Mucosa of stomach (tissue), 1 donor: ENCODE results near the gene ILF3.
"Not testable (repeated sequence)": the region's sequence is repeated elsewhere in the genome, so short reads cannot be mapped to it uniquely, and the experiment has no call there.

Experiments
- H3K27me3 ChIP-seq: one replicate; pipeline ENCODE4 v1.7.0; 2013; ENCODE audit warnings: mild to moderate bottlenecking, low read length; ENCODE audit not compliant: control insufficient read depth, insufficient read depth
- H3K36me3 ChIP-seq: one replicate; pipeline ENCODE4 v1.7.0; 2013; ENCODE audit warnings: low read length; ENCODE audit not compliant: control insufficient read depth, insufficient read depth
- H3K4me1 ChIP-seq: one replicate; pipeline ENCODE4 v1.7.0; 2013; ENCODE audit warnings: mild to moderate bottlenecking, low read length; ENCODE audit not compliant: control insufficient read depth, insufficient read depth
- H3K4me3 ChIP-seq: one replicate; pipeline ENCODE4 v1.7.0; 2013; ENCODE audit warnings: low read length
- H3K9ac ChIP-seq: one replicate; pipeline ENCODE4 v1.7.0; 2013; ENCODE audit warnings: mild to moderate bottlenecking, low read length, moderate library complexity
- H3K9me3 ChIP-seq: one replicate; pipeline ENCODE4 v1.7.0; 2013; ENCODE audit warnings: mild to moderate bottlenecking, low read length, moderate library complexity; ENCODE audit not compliant: control insufficient read depth
- donor health status: Pancreatic carcinoma.

Gene ILF3

GRCh38 chr19:10667867-10668266, 13.7 kb downstream of the ILF3 start:
- Histone ChIP-seq H3K27me3 (no peaks in the 10 kb centered on the region), H3K9me3 (no peaks in the 10 kb centered on the region), H3K36me3 (peaks cover 5% of the 10 kb centered on the region), H3K9ac (no peak overlapping the region), H3K4me1 (peaks cover under 1% of the 10 kb centered on the region), H3K4me3 (no peak overlapping the region)

GRCh38 chr19:10669246-10669645, 15.1 kb downstream of the ILF3 start:
- peaks cover 5% of the 10 kb centered on the region for H3K36me3 ChIP-seq
- no peaks in the 10 kb centered on the region for H3K4me1 ChIP-seq
- no peaks in the 10 kb centered on the region for H3K9me3 ChIP-seq
- H3K9ac ChIP-seq = no peak overlapping the region
- no peaks in the 10 kb centered on the region for H3K27me3 ChIP-seq
- no peak overlapping the region for H3K4me3 ChIP-seq

DNA sequence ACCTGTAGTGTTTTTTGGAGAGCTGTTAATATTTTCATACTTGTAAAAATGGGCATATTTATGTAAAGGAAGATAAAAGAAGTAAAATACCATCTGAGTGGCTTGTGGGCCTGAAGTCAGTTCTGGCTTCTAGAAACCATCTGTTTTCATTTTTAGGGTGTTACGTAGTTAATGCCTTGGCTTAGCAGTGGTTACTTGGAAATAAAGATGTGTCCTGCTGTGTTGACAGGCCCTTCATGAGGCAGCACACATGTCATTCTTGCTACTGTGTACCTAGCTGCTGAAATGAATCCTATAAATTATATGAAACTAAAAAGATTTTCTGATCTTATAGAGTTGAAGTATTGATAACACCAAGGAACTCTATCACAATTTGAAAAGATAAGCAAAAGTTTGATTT, 16.0 kb downstream of the ILF3 start:
- no peak overlapping the region for H3K9ac ChIP-seq
- H3K4me1 ChIP-seq = no peaks in the 10 kb centered on the region
- H3K36me3 ChIP-seq = peaks cover 5% of the 10 kb centered on the region

DNA sequence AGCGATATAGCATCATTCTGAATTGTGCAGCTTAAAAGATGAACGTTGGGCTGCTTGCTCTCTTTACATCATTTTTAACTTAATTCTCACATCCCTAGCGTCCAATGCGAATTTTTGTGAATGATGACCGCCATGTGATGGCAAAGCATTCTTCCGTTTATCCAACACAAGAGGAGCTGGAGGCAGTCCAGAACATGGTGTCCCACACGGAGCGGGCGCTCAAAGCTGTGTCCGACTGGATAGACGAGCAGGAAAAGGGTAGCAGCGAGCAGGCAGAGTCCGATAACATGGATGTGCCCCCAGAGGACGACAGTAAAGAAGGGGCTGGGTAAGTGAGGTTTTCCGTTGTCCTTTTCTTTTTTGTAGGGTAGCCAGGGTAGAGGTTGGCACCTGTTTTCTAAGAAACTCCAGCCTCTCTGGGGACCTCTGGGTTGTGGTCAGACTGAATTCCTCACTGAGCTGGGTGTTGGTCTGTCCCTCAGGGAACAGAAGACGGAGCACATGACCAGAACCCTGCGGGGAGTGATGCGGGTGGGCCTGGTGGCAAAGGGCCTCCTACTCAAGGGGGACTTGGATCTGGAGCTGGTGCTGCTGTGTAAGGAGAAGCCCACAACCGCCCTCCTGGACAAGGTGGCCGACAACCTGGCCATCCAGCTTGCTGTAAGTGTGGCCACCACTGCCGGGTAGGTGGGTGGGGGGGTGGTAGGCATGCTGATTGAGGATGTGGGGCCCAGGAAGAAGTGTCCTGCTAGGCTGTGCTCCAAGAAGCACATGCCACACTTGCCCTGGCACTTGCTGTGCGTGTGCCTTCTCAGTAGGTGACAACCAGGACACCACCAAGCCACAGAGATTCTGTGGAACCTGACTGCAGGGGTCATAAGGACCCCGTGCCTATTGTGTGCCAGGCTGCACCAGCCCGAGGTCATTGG, 17.0 kb downstream of the ILF3 start:
- H3K4me3 ChIP-seq = no peak overlapping the region
- no peaks in the 10 kb centered on the region for H3K27me3 ChIP-seq
- peaks cover 5% of the 10 kb centered on the region for H3K36me3 ChIP-seq
- H3K9me3 ChIP-seq = no peaks in the 10 kb centered on the region
- no peaks in the 10 kb centered on the region for H3K4me1 ChIP-seq
- H3K9ac ChIP-seq = no peak overlapping the region

More for the DNA sequence above, 16.0 kb downstream of the ILF3 start:
- Histone ChIP-seq H3K9me3 (no peaks in the 10 kb centered on the region), H3K4me3 (no peak overlapping the region), H3K27me3 (no peaks in the 10 kb centered on the region)

- not testable (repeated sequence) for H3K9me3 ChIP-seq, H3K9ac ChIP-seq, H3K4me3 ChIP-seq, H3K4me1 ChIP-seq, H3K27me3 ChIP-seq, H3K36me3 ChIP-seq
These were observed 17.8 kb downstream of the ILF3 start for GRCh38 chr19:10671922-10672321.

DNA sequence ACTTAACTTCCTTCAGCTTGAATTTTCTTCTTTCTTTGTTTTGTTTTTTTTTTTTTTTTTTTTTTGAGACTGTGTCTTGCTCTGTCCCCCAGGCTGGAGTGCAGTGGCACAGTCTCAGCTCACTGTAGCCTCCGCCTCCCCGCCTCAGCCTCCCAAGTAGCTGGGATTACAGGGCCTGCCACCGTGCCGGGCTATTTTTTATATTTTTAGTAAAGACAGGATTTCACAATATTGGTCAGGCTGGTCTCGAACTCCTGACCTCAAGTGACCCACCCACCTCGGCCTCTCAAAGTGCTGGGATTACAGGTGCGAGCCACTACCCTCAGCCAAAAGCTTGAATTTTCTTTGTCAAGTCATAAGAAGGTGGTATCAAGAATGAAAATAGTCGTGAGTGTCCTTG, 21.1 kb downstream of the ILF3 start:
- H3K4me3 ChIP-seq, H3K9ac ChIP-seq, H3K9me3 ChIP-seq, H3K27me3 ChIP-seq, H3K4me1 ChIP-seq: not testable (repeated sequence)
- H3K36me3 ChIP-seq = peaks cover 23% of the 10 kb centered on the region

GRCh38 chr19:10677751-10678150, 23.6 kb downstream of the ILF3 start:
- Histone ChIP-seq H3K36me3 (peaks cover 35% of the 10 kb centered on the region), H3K27me3 (no peaks in the 10 kb centered on the region), H3K9me3 (no peaks in the 10 kb centered on the region), H3K4me3 (no peak overlapping the region), H3K9ac (no peak overlapping the region), H3K4me1 (no peaks in the 10 kb centered on the region)

- Histone ChIP-seq H3K4me1 (no peaks in the 10 kb centered on the region), H3K9me3 (no peaks in the 10 kb centered on the region), H3K27me3 (no peaks in the 10 kb centered on the region), H3K9ac (no peak overlapping the region), H3K4me3 (no peak overlapping the region), H3K36me3 (peaks cover 40% of the 10 kb centered on the region)
These were observed 24.7 kb downstream of the ILF3 start for GRCh38 chr19:10678813-10679212.

DNA sequence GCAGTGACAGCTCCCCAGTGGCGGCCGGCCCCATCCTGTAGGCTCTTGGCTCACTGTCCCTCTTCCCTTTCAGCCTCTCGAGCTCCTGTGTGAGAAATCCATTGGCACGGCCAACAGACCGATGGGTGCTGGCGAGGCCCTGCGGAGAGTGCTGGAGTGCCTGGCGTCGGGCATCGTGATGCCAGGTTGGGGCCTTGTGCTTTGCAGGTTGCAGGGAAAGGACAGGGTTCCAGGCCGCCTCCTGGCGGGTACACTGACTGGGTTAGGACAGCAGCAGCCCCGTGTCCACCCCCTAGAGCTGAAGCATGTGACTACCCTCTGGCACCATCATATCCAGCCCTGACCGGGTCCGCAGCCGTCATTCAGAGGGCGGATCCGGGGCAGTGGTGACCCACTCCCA, 25.6 kb downstream of the ILF3 start:
- H3K36me3 ChIP-seq = peaks cover 40% of the 10 kb centered on the region
- no peaks in the 10 kb centered on the region for H3K9me3 ChIP-seq
- H3K4me3 ChIP-seq = no peak overlapping the region
- no peaks in the 10 kb centered on the region for H3K4me1 ChIP-seq
- H3K9ac ChIP-seq = no peak overlapping the region
- no peaks in the 10 kb centered on the region for H3K27me3 ChIP-seq

- Histone ChIP-seq H3K27me3 (no peaks in the 10 kb centered on the region), H3K36me3 (peaks cover 40% of the 10 kb centered on the region), H3K4me1 (no peaks in the 10 kb centered on the region), H3K9ac (no peak overlapping the region), H3K4me3 (no peak overlapping the region), H3K9me3 (no peaks in the 10 kb centered on the region)
These were observed 26.5 kb downstream of the ILF3 start for GRCh38 chr19:10680545-10681135.

DNA sequence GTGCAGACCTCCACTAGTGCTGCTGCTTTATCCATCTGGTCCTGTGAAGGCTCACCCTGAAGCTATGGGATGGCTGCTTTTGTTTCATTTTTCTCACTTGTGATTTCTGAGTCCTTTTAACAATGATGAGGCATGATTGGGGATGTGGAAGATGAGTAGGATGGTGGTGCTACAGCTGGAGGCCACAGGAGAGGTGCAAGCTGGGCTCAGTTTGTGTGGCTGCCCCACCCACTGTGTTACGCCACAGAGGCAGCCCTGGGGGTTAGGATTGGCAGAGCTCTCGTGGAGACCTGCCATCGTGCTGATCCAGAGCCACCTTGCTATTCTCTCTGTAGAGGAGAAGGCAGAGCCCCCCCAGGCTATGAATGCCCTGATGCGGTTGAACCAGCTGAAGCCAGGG, 27.5 kb downstream of the ILF3 start:
- no peaks in the 10 kb centered on the region for H3K4me1 ChIP-seq
- H3K27me3 ChIP-seq = no peaks in the 10 kb centered on the region
- H3K4me3 ChIP-seq = no peak overlapping the region
- peaks cover 40% of the 10 kb centered on the region for H3K36me3 ChIP-seq
- H3K9ac ChIP-seq = no peak overlapping the region
- H3K9me3 ChIP-seq = no peaks in the 10 kb centered on the region

- Histone ChIP-seq H3K4me1 (no peaks in the 10 kb centered on the region), H3K9ac (no peak overlapping the region), H3K9me3 (no peaks in the 10 kb centered on the region), H3K27me3 (no peaks in the 10 kb centered on the region), H3K4me3 (no peak overlapping the region), H3K36me3 (peaks cover 41% of the 10 kb centered on the region)
These were observed 28.4 kb downstream of the ILF3 start for GRCh38 chr19:10682397-10683063.
